HG03469 (cell line): ENCODE results near the gene FAM98B.
"Not testable (repeated sequence)": the region's sequence is repeated elsewhere in the genome, so short reads cannot be mapped to it uniquely, and the experiment has no call there.

Source experiments
- ATAC-seq: cut with Tn5 transposase; IDR thresholded peaks from one replicate; pipeline ENCODE4 v1.9.1; 2021; ENCODE audit warnings: mild to moderate bottlenecking, moderate library complexity, moderate number of reproducible peaks; ENCODE audit not compliant: unreplicated experiment

FAM98B gene

DNA sequence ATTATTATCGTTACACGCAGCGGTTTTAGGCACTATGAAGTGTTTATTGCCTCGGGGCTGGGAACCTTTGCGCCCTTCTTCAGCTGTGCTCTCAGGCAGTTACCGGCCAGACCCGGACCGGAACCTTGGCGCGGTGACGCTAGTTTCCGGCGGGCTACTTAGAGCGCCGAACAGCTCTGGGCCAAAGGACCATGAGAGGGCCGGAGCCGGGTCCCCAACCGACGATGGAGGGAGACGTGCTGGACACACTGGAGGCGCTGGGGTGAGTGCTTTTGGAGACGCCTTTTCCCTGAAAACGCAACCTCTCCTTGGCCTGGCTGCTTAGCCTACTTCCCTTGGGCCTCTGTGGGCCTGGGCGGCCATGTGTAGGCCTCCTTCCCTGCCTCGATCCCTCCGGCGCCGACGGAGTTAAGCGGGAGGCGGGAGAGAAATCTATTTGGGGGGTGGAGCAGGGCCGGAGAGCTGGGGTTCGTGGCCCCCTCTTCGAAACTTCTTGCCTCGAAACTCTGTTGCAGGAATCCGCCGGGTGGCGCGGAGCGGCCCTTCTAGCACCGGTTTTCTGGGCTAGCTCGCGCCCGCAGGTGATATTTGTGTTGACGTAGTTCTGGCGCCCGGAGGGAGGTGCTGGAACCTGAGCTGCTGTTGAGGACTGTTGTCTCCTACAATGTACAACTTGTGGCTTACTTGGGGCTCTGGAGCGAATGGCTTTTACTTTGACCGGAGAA, at the start of gene FAM98B:
Gene FAM98B, plus strand, starts transcription at position 157 of the 725 bp plus-strand sequence. Its CDS starts 35 bp downstream, at position 192.
- peak; percentile 89 for ATAC-seq

DNA sequence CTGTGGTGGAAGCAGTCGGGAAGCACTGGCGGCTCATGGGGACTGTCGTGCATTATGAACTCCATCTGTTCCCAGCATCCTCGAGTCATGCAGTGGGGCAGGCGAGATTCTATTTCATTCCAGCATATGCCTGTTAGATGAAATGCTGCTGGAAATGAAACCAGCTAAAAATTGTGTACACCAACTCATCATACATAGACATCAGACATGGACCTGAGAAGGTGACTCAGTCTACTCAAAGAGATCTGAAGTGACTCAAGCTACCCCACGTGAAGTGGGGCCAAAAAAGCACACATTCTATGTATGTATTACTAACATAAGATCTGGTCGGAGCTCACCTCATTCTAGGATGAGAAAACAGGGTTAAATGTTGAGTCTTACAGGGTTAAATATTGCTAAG, 47.5 kb upstream of the FAM98B start:
- ATAC-seq, result no peak

GRCh38 chr15:38408576-38408975, 45.4 kb upstream of the FAM98B start:
- no peak for ATAC-seq

DNA sequence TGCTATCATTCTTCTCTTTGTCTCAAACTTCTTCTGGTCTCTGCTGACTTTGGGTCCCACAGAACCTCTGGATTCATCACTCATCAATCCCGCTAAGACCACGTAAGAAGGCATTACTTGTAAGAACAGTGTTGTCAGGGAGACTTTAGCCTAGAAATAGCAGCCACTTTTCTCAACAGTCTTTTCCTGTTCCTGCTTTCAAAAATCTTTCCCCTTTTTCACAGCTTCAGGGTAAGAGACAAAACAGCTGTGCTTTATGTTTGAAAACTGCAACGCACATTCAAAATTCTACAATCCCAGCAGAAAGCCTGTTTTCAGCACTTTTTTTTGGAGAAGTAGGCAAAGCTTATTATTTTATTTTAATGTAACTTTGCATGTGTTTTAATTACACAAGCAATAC, 42.0 kb upstream of the FAM98B start:
- no peak for ATAC-seq

DNA sequence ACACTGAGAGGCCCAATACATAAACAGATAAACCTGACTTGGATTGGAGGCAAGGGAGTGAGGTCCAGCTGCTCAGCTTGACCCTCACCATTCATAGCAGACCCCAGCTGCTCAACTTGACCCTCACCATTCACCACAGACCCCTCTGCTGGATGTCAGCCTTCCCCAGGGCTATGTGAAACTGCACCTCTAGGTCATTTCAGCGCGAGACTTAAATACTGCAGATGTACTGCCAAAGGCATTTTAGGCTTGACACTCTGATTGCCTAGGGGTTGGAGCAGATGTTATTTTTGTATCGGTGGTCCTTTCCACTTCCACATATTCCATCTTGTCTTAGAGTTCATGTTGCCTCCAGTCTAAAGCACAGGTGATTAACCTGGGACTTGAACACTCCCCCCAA, 41.5 kb upstream of the FAM98B start:
- no peak for ATAC-seq

GRCh38 chr15:38414357-38414756, 39.6 kb upstream of the FAM98B start:
- ATAC-seq, result no peak

GRCh38 chr15:38421069-38421690, 32.7 kb upstream of the FAM98B start:
- no peak for ATAC-seq

- peak; percentile 45 for ATAC-seq
Measured at GRCh38 chr15:38424101-38424552, 29.8 kb upstream of the FAM98B start.

DNA sequence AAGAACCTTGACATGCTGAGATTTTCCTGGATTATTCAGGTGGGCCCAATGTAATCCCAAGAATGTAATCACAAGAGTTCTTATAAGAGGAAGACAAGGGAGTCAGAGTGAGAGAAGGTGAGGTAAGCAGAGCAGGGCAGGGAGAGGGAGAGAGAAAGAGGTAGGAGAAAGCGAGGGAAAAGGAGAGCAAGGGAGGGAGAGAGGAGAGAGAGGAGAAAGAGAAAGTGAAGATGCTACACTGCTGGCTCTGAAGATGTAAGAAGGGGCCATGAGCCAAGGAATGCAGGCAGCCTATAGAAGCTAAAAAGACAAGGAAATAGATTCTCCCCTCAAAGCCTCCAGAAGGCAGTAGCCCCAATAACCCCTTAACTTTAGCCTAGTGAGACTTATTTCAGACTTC, 28.7 kb upstream of the FAM98B start:
- ATAC-seq, result no peak

DNA sequence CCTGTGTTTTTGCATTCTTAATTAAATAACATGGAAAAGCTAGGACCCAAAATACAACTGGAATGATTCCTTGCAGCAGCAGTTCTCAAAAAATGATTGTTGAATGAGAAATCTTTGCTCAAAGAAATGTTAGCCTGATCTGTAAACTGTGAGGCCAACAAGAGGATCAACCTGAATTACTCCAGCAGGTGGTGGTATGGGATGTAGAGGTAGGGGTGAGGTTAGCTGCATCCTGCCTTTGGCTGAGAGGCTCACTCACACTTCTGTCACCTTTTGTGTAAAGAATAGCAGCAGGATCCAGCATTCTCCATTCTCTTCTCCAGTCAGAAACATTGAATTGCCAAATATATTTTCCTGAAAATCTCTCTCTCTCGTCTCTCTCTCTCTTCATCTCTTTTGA, 26.5 kb upstream of the FAM98B start:
- no peak for ATAC-seq

- no peak for ATAC-seq
Measured at GRCh38 chr15:38430106-38430760, 23.7 kb upstream of the FAM98B start.

DNA sequence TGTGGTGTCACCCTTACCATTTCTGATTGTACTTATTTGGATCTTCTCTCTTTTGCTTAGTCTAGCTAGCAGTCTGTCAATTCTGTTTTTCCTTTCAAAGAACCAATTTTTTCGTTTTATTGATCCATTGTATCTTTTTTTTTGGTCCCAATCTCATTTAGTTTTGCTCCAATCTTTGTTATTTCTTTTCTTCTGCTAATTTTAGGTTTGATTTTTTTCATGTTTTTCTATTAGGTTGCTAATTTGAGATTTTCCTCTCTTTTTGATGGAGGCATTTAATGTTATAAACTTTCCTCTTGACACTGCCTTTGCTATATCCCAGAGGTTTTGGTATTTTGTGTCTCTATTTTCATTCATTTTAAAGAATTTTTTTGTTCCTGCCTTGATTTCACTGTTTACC, 16.9 kb upstream of the FAM98B start:
- no peak for ATAC-seq

- not testable (repeated sequence) for ATAC-seq
Measured at GRCh38 chr15:38437603-38438002, 16.3 kb upstream of the FAM98B start.

DNA sequence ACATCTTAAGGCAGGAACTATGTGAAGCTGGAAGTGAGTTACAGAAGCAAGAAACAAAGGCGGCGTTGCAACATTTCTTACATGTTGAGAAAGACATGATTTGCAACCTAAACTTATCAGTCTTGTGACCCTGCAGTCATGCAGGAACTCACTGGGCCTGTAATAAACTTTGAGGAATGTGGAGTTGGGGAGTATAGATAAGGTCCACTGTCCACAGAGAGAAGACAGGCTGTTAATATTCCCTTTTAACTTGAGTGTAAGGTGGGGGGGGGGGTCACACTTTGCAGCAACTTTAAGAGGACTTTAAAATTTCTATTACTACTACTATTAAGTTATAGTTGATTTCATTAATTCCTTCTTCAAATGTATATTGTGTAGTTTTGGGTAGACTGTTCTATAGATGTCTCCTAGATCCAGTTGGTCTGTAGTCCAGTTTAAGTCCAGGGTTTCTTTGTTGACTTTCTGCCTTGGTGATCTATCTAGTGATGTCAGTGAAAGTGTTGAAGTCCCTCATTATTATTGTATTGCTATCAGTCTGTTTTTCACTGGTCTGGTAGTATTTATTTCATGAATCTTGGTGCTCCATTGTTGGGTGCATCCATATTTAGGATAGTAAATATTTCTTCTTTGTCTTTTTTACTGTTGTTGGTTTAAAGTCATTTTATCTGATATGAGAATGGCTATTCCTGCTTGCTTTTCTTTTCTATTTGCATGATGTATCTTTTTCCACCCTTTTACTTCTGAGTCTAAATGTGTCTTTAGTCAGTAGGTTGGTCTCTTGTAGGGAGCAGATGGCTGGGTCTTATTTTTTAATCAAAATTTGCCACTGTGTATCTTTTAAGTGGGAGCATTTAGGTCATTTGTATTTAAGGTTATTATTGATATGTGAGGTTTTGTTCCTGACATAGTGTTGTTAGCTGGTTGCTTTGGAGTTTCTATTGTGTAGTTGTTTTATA, 15.6 kb upstream of the FAM98B start:
- ATAC-seq, result no peak

- ATAC-seq, result no peak
Measured at GRCh38 chr15:38440353-38441129, 13.4 kb upstream of the FAM98B start.

GRCh38 chr15:38441130-38441519, 12.8 kb upstream of the FAM98B start:
- no peak for ATAC-seq

- ATAC-seq, result no peak
Measured at GRCh38 chr15:38454696-38455090, 766 bp downstream of the FAM98B start.

GRCh38 chr15:38455092-38455491, 1.2 kb downstream of the FAM98B start:
- ATAC-seq, result no peak

DNA sequence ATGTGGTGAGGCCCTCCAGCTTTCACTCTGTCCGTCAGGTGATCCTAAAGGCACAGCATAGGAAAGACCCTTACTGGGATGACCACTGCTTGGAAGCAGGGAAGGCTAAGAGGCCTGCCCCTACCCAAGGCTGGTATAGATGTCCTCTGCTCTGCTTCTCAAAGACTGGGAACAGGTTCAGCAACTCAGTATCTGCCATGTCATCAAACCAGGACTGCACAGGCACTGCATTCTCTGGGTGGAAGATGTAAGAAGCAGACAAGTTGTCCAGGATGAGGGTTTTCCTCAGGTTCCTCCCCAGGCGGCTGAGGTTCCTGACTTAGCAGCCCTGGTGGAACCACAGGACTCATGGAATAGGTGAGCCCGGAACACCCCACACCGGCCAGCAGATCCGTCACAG, 4.7 kb downstream of the FAM98B start:
- ATAC-seq, result no peak

DNA sequence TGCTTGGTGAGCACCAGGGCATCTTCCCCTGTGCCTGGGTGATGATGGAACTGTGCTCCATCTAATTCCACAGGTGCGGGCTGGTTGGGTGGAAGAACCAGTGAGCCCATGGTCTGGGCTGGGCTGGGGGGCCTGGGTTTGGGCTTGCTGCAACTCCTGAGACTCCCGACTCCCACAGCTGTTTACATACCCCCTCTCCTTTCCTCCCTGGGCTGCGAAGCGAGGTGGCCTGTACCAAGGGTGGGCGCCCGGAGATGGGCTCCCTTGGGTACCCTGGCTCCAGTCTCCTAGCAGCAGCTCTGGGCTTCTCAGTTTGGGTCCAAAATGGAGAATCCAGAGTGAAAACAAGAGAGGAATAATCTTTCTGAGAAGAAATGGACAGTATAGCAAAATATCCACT, 5.6 kb downstream of the FAM98B start:
- no peak for ATAC-seq
